Fibroblast of lung (primary cell): ENCODE results near the gene SNN.

ENCODE experiments used
- EZH2 ChIP-seq: IDR thresholded peaks from 2 replicates; pipeline ENCODE4 v1.5.1; 2012; ENCODE audit warnings: low read length, control low read depth, mild to moderate bottlenecking; ENCODE audit errors: missing control alignments
- TF ChIP-seq, protein P1 (sequence below), 2 donors: IDR thresholded peaks in 1 of 2; conservative IDR thresholded peaks in 1 of 2; 1 replicate in 1 of 2; 2 replicates in 1 of 2; pipeline ENCODE4 v1.5.1; 2011 to 2012; ENCODE audit warnings: low read length in 2 of 2, control low read depth in 1 of 2, inconsistent platforms in 1 of 2, low read depth in 1 of 2, mild to moderate bottlenecking in 1 of 2

GRCh38 chr16:11666103-11667055 is 1.9 kb upstream of the SNN start:
- TF ChIP-seq, protein P1, sequence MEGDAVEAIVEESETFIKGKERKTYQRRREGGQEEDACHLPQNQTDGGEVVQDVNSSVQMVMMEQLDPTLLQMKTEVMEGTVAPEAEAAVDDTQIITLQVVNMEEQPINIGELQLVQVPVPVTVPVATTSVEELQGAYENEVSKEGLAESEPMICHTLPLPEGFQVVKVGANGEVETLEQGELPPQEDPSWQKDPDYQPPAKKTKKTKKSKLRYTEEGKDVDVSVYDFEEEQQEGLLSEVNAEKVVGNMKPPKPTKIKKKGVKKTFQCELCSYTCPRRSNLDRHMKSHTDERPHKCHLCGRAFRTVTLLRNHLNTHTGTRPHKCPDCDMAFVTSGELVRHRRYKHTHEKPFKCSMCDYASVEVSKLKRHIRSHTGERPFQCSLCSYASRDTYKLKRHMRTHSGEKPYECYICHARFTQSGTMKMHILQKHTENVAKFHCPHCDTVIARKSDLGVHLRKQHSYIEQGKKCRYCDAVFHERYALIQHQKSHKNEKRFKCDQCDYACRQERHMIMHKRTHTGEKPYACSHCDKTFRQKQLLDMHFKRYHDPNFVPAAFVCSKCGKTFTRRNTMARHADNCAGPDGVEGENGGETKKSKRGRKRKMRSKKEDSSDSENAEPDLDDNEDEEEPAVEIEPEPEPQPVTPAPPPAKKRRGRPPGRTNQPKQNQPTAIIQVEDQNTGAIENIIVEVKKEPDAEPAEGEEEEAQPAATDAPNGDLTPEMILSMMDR (conservative IDR thresholded peaks at IDR 0.05 in 1 of 2, IDR thresholded peaks at IDR 0.05 in 1 of 2; ENCODE audit: low read depth in 1 of 2, low read length in 2 of 2) = no peak
- no peak for TF ChIP-seq EZH2
